Glutamatergic neuron (in vitro differentiated cells): Measurements from ENCODE around the gene FANCD2OS. TPM values are rescaled to one million over a fixed set of nuclear protein-coding genes. Genes with fewer than 3 reads are reported as not detected.
"Not testable (repeated sequence)": the region's sequence is repeated elsewhere in the genome, so short reads cannot be mapped to it uniquely, and the experiment has no call there.

Source experiments
- DNase-seq: peaks from one replicate; pipeline ENCODE4 v3.0.0; 2022
- H3K27ac Mint-ChIP-seq: one replicate; pipeline ENCODE4 v1.8.0; 2020; ENCODE audit warnings: mild to moderate bottlenecking, mixed read lengths, inconsistent platforms; ENCODE audit not compliant: unreplicated experiment
- H3K27me3 Mint-ChIP-seq: one replicate; pipeline ENCODE4 v1.8.0; 2020; ENCODE audit warnings: mild to moderate bottlenecking, moderate library complexity, mixed read lengths, inconsistent platforms; ENCODE audit not compliant: unreplicated experiment
- H3K36me3 Mint-ChIP-seq: one replicate; pipeline ENCODE4 v1.8.0; 2020; ENCODE audit warnings: mild to moderate bottlenecking, mixed read lengths, inconsistent platforms; ENCODE audit not compliant: unreplicated experiment
- H3K4me1 Mint-ChIP-seq: one replicate; pipeline ENCODE4 v1.8.0; 2020; ENCODE audit warnings: mild to moderate bottlenecking, low read depth, mixed read lengths, inconsistent platforms; ENCODE audit not compliant: unreplicated experiment
- H3K4me3 Mint-ChIP-seq: one replicate; pipeline ENCODE4 v1.8.0; 2020; ENCODE audit warnings: mild to moderate bottlenecking, mixed read lengths, inconsistent platforms; ENCODE audit not compliant: unreplicated experiment
- H3K9me3 Mint-ChIP-seq: one replicate; pipeline ENCODE4 v1.8.0; 2020; ENCODE audit warnings: mild to moderate bottlenecking, moderate library complexity, mixed read lengths, inconsistent platforms; ENCODE audit not compliant: unreplicated experiment
- total RNA-seq: library from RNA; stranded (reverse); fragmentation: NEBNext Ultra II Directional; extraction: Animal tissue kit (Norgen Biotek cat#: 25700); gene quantifications from one replicate; pipeline ENCODE4 v1.2.1, GENCODE V29; 2021; ENCODE audit not compliant: unreplicated experiment
- TF ChIP-seq, protein P1 (sequence below): fragments of 200-600 bp; sonication (generic); IDR thresholded peaks from one replicate; pipeline ENCODE4 v1.5.0; 2021; ENCODE audit not compliant: partially characterized antibody, unreplicated experiment

Gene FANCD2OS
- total RNA-seq, 1 donor from 2014 or later = not detected

DNA sequence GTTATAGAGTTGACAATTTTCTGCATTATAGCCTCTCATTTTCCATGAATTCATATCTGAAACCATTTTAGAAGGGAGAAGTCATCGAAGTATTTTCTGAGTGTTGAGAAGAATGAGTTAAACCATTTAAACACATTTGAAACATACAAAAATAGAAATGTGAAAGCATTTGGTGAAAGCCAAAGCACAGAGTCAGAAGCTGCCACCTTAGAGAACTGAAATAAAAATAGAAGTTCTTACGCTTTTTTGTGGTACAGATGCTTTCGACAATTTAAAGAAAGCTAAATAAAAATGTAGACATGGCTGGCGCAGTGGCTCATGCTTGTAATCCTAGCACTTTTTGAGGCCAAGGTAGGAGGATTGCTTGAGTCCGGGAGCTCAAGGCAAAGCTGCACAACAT, 9.0 kb downstream of the FANCD2OS start:
- no peaks in the 10 kb centered on the region for H3K36me3 Mint-ChIP-seq
- no peak overlapping the region for H3K4me3 Mint-ChIP-seq
- H3K27ac Mint-ChIP-seq = no peak overlapping the region
- DNase-seq = no peak
- H3K27me3 Mint-ChIP-seq = no peaks in the 10 kb centered on the region
- no peaks in the 10 kb centered on the region for H3K9me3 Mint-ChIP-seq
- no peaks in the 10 kb centered on the region for H3K4me1 Mint-ChIP-seq
- TF ChIP-seq, protein P1, sequence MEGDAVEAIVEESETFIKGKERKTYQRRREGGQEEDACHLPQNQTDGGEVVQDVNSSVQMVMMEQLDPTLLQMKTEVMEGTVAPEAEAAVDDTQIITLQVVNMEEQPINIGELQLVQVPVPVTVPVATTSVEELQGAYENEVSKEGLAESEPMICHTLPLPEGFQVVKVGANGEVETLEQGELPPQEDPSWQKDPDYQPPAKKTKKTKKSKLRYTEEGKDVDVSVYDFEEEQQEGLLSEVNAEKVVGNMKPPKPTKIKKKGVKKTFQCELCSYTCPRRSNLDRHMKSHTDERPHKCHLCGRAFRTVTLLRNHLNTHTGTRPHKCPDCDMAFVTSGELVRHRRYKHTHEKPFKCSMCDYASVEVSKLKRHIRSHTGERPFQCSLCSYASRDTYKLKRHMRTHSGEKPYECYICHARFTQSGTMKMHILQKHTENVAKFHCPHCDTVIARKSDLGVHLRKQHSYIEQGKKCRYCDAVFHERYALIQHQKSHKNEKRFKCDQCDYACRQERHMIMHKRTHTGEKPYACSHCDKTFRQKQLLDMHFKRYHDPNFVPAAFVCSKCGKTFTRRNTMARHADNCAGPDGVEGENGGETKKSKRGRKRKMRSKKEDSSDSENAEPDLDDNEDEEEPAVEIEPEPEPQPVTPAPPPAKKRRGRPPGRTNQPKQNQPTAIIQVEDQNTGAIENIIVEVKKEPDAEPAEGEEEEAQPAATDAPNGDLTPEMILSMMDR = no peak

DNA sequence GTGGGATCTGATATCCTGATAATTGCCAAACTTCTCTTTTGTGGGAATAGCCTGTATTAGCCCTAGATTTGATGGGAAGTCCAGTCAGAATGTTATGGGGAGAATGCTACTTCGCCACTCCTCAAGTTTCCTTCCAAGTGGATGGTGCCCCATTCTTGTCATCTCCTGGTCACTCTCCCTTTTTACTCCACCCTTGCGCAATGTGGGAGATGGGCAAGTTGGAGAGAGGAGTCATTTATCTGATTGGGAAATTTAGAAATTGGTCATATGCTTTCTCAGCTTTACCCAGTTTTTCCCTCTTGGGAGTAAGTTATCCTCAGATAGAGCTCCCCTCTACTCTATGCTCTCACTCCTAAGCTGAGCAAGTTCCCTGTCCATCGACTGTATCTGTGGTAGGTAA, 14.4 kb downstream of the FANCD2OS start:
- H3K36me3 Mint-ChIP-seq = no peaks in the 10 kb centered on the region

DNA sequence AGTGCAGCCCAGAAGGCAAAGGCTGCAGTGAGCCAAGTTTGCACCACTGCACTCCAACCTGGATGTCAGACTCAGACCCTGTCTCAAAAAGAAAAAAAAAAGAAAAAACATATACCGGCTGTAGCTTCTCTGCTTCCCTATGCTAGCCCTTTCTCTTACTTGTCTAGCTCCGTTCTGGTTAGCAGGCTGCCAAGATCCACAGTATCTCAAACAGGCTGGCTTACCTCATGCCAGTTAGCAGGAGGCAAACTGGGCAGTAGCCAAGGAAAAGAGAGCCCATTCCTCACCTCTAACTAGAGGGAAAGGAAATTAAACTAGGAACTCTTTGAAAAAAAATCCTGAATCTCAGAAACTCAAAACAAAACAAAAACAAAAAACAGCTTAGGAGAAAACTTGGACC, 16.7 kb downstream of the FANCD2OS start:
- not testable (repeated sequence) for H3K36me3 Mint-ChIP-seq, H3K27me3 Mint-ChIP-seq, H3K27ac Mint-ChIP-seq, H3K4me1 Mint-ChIP-seq, H3K4me3 Mint-ChIP-seq, DNase-seq, H3K9me3 Mint-ChIP-seq

More for the DNA sequence above, 14.4 kb downstream of the FANCD2OS start:
- Mint-ChIP-seq H3K4me3 (no peak overlapping the region), H3K27ac (no peak overlapping the region), H3K27me3 (no peaks in the 10 kb centered on the region), H3K9me3 (no peaks in the 10 kb centered on the region), H3K4me1 (no peaks in the 10 kb centered on the region)
- TF ChIP-seq, protein P1 = no peak
- DNase-seq = no peak

DNA sequence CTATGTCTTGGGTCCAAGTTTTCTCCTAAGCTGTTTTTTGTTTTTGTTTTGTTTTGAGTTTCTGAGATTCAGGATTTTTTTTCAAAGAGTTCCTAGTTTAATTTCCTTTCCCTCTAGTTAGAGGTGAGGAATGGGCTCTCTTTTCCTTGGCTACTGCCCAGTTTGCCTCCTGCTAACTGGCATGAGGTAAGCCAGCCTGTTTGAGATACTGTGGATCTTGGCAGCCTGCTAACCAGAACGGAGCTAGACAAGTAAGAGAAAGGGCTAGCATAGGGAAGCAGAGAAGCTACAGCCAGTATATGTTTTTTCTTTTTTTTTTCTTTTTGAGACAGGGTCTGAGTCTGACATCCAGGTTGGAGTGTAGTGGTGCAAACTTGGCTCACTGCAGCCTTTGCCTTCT, 17.3 kb downstream of the FANCD2OS start:
- not testable (repeated sequence) for H3K4me3 Mint-ChIP-seq, H3K27ac Mint-ChIP-seq, H3K4me1 Mint-ChIP-seq, DNase-seq, H3K27me3 Mint-ChIP-seq, H3K36me3 Mint-ChIP-seq, H3K9me3 Mint-ChIP-seq

DNA sequence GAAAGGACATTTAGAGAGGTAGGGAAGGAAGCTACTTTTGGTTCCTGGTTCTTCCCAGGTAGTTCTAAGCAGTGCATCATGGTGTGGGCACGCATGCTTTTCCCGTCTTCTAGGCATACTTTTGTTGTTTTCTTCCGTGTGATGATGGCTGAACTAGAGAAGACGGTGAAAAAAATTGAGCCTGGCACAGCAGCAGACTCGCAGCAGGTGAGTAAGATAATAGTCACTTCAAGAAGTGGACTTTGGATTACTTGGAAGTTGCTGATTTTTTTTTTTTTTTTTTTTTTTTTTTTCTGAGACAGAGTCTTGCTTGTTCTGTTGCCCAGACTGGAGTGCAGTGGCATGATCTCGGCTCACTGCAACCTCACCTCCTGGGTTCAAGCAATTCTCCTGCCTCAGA, 17.9 kb downstream of the FANCD2OS start:
- H3K9me3 Mint-ChIP-seq = no peaks in the 10 kb centered on the region
- no peaks in the 10 kb centered on the region for H3K4me1 Mint-ChIP-seq
- no peak overlapping the region for H3K4me3 Mint-ChIP-seq
- TF ChIP-seq, protein P1 = no peak
- H3K36me3 Mint-ChIP-seq = no peaks in the 10 kb centered on the region
- no peaks in the 10 kb centered on the region for H3K27me3 Mint-ChIP-seq
- no peak overlapping the region for H3K27ac Mint-ChIP-seq
- no peak for DNase-seq

DNA sequence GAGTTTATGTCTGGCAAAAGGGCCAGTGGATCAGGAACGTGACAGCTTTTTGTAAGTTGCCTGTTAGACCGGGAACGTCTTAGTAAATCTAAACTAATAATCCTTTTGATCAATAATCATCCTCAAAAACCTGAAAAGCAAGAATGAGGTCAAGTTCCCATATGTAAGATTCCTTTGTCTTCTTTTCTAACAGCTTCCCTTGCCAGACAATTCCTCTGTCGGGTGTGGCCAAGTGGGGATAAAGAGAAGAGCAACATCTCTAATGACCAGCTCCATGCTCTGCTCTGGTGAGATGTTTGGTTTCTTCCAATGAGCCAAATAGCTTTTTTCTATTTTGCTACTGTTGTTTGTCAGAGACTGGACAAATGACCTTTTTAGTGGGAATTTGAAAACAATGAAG, 19.8 kb downstream of the FANCD2OS start:
- TF ChIP-seq, protein P1 = no peak
- H3K27ac Mint-ChIP-seq = no peak overlapping the region
- no peaks in the 10 kb centered on the region for H3K4me1 Mint-ChIP-seq
- no peak overlapping the region for H3K4me3 Mint-ChIP-seq
- H3K27me3 Mint-ChIP-seq = no peaks in the 10 kb centered on the region
- H3K9me3 Mint-ChIP-seq = no peaks in the 10 kb centered on the region
- DNase-seq = no peak
- H3K36me3 Mint-ChIP-seq = no peaks in the 10 kb centered on the region
